ENCODE results near the gene PHF8.

GRCh38 chrX:53940180-53940579, 104.1 kb downstream of the PHF8 start:
- TF ChIP-seq CTCF (IDR thresholded peaks at IDR 0.05) (no peak), POLR2AphosphoS5 (IDR thresholded peaks at IDR 0.05) (no peak), POLR2A (IDR thresholded peaks at IDR 0.05) (no peak)

All from transverse colon (tissue), 4 donors.